Hematopoietic multipotent progenitor cell treated with erythropoietin and hydrocortisone succinate and interleukin-3 and kit ligand, for 6 days (in vitro differentiated cells): Measurements from ENCODE around the gene BACH1.
"Not testable (repeated sequence)": the region's sequence is repeated elsewhere in the genome, so short reads cannot be mapped to it uniquely, and the experiment has no call there.

Experiments used
- DNase-seq: peaks from one replicate; pipeline ENCODE4 v3.0.0-alpha.2; 2015

The BACH1 gene

GRCh38 chr21:29349702-29350101, 51.0 kb downstream of the BACH1 start:
- DNase-seq, result peak; percentile 47

GRCh38 chr21:29350246-29350779, 51.6 kb downstream of the BACH1 start:
- no peak for DNase-seq

- DNase-seq, result no peak
These were observed 53.0 kb downstream of the BACH1 start for GRCh38 chr21:29351691-29352090.

- not testable (repeated sequence) for DNase-seq
These were observed 56.5 kb downstream of the BACH1 start for GRCh38 chr21:29355043-29355710.

- DNase-seq, result peak; percentile 62
These were observed 57.6 kb downstream of the BACH1 start for GRCh38 chr21:29356291-29356690.

- peak; percentile 91 for DNase-seq
These were observed 58.1 kb downstream of the BACH1 start for GRCh38 chr21:29356810-29357209.

- no peak for DNase-seq
These were observed 61.0 kb downstream of the BACH1 start for GRCh38 chr21:29359718-29360117.

- DNase-seq, result peak; percentile 61
These were observed 62.4 kb downstream of the BACH1 start for GRCh38 chr21:29360799-29361765.

GRCh38 chr21:29362758-29363157, 64.0 kb downstream of the BACH1 start:
- no peak for DNase-seq

- no peak for DNase-seq
These were observed 67.0 kb downstream of the BACH1 start for GRCh38 chr21:29365661-29366265.

- DNase-seq, result no peak
These were observed 67.8 kb downstream of the BACH1 start for GRCh38 chr21:29366532-29366931.

GRCh38 chr21:29367335-29367734, 68.6 kb downstream of the BACH1 start:
- no peak for DNase-seq

GRCh38 chr21:29368906-29369305, 70.2 kb downstream of the BACH1 start:
- DNase-seq, result peak; percentile 53

GRCh38 chr21:29371464-29371863, 72.7 kb downstream of the BACH1 start:
- DNase-seq, result no peak

- DNase-seq, result peak; percentile 91
These were observed 73.5 kb downstream of the BACH1 start for GRCh38 chr21:29372063-29372802.

- DNase-seq, result no peak
These were observed 75.8 kb downstream of the BACH1 start for GRCh38 chr21:29374481-29374880.

GRCh38 chr21:29376556-29376955, 77.8 kb downstream of the BACH1 start:
- peak; percentile 86 for DNase-seq

GRCh38 chr21:29377266-29377665, 78.5 kb downstream of the BACH1 start:
- DNase-seq, result no peak

- peak; percentile 30 for DNase-seq
These were observed 80.1 kb downstream of the BACH1 start for GRCh38 chr21:29378832-29379231.

GRCh38 chr21:29379517-29380054, 80.9 kb downstream of the BACH1 start:
- DNase-seq, result no peak

GRCh38 chr21:29382030-29382654, 83.4 kb downstream of the BACH1 start:
- DNase-seq, result no peak
